Measurements from ENCODE around the gene MRGPRG.

DNA sequence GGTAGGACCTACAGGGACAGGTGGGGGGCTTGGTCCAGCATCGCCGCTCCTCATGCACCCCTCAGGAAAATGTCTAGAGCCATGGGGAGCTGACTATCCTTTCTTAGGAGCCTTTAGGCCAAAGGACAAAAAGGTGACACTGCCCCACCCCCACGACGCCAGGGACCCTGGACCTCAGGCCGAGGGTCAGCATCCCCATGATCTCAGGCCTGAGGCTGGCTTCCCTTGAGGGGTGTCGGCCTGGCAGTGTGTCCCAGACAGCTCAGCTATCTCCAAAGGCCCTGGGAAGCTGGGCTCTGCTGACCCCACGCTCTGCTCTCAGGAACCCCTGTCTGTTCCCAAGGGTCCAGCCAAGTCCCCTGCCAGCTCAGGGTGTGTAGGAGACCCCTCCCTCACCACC lies 16.3 kb downstream of the MRGPRG start:
- TF ChIP-seq, protein P1, sequence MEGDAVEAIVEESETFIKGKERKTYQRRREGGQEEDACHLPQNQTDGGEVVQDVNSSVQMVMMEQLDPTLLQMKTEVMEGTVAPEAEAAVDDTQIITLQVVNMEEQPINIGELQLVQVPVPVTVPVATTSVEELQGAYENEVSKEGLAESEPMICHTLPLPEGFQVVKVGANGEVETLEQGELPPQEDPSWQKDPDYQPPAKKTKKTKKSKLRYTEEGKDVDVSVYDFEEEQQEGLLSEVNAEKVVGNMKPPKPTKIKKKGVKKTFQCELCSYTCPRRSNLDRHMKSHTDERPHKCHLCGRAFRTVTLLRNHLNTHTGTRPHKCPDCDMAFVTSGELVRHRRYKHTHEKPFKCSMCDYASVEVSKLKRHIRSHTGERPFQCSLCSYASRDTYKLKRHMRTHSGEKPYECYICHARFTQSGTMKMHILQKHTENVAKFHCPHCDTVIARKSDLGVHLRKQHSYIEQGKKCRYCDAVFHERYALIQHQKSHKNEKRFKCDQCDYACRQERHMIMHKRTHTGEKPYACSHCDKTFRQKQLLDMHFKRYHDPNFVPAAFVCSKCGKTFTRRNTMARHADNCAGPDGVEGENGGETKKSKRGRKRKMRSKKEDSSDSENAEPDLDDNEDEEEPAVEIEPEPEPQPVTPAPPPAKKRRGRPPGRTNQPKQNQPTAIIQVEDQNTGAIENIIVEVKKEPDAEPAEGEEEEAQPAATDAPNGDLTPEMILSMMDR (IDR thresholded peaks at IDR 0.05 in 8 of 11, conservative IDR thresholded peaks at IDR 0.05 in 3 of 11): no peak
- no peak for TF ChIP-seq POLR2A (IDR thresholded peaks at IDR 0.05)
- no peak for TF ChIP-seq POLR2AphosphoS5 (IDR thresholded peaks at IDR 0.05)

Measured in spleen (tissue), 7 donors.